ENCODE data around the gene RAD51C.

RAD51C gene

DNA sequence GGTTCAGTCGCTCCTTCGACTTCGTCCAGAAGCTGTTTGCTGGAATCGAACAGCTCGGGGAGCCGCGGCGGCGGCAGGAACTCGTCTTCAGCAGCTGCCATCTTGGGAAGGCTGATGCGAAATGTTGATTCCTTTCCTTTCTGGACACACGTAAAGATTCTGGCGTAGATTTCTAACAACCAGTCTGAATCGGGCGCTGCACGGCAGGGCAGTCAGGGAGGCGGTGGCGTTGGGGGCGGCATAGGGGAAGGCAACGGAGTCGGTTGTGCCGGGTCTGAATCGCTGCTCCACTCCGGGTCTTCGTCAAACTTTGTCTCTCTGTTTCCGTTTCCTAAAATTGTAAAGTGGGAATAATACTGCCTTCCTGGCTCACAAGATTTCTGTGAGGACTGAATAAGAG lies 30.9 kb upstream of the RAD51C start:
- TF ChIP-seq CTCF (IDR thresholded peaks at IDR 0.05; ENCODE audit: extremely low read depth, insufficient read depth, missing control alignments): no peak
- in situ Hi-C loops (cut with MboI; ENCODE audit: low pct_unique_long_range_greater_than_20kb, low sequenced_read_pairs, unreplicated experiment): no loop called here
- no peak for DNase-seq (ENCODE audit: low spot score)

DNA sequence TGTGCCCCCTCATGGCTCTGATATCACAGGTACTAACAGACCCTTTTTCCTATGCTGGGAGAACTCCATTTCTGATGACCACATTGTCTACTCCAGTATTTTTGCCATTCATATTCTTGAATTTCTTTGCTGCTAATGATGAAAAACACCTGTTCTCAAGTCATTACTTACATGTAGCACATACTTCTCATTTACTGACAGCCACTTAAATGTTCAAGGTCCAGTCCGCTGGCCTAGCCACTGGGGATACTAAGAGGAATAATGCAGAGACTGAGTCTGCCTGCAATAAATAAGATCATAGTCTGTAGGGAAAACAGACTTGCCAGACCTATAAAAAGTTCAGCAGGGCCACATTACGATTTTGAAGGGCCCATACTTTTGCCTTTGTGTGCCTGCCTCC lies 28.1 kb upstream of the RAD51C start:
- no peak for DNase-seq (ENCODE audit: low spot score)
- in situ Hi-C loops (cut with MboI; ENCODE audit: low pct_unique_long_range_greater_than_20kb, low sequenced_read_pairs, unreplicated experiment): no loop called here
- no peak for TF ChIP-seq CTCF (IDR thresholded peaks at IDR 0.05; ENCODE audit: extremely low read depth, insufficient read depth, missing control alignments)

- in situ Hi-C loops (cut with MboI; ENCODE audit: low pct_unique_long_range_greater_than_20kb, low sequenced_read_pairs, unreplicated experiment): no loop called here
- DNase-seq (ENCODE audit: low spot score): no peak
- TF ChIP-seq CTCF (IDR thresholded peaks at IDR 0.05; ENCODE audit: extremely low read depth, insufficient read depth, missing control alignments): no peak
Measured at GRCh38 chr17:58665946-58666857, 26.2 kb upstream of the RAD51C start.

GRCh38 chr17:58666858-58667267 lies 25.5 kb upstream of the RAD51C start:
- in situ Hi-C loops (cut with MboI; ENCODE audit: low pct_unique_long_range_greater_than_20kb, low sequenced_read_pairs, unreplicated experiment): no loop called here
- TF ChIP-seq CTCF (IDR thresholded peaks at IDR 0.05; ENCODE audit: extremely low read depth, insufficient read depth, missing control alignments): no peak
- DNase-seq (ENCODE audit: low spot score): no peak

DNA sequence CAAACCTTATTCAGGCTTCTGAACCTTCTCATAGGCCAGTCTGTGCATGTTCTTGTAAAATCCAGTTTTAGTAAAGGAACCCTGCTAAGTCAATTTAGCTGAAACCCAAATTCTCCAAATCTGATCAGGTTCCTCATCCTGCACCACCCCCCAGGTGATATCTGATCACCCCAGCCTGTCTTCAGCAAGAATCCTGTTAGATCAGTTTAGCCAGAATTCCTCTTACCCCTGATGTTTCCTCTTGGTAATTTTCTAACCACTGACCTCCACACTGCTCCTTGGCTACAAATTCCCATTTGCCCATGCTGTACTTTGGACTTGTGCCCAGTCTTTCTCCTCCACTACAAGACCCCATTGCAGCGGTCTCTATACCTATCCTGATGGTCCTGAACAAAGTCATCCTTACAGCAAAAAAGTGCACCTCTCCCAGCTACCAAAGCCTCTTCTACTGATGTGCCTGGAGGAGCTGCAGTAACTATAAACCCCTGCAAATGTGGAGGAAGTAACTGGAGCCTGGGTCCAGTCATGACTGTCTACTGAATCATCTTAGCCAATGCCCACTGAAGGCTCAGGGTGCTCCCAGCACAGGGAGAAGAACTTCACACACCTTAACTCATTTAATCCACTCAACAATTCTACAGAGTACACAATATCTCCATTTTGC lies 24.3 kb upstream of the RAD51C start:
- TF ChIP-seq CTCF (IDR thresholded peaks at IDR 0.05; ENCODE audit: extremely low read depth, insufficient read depth, missing control alignments): no peak
- in situ Hi-C loops (cut with MboI; ENCODE audit: low pct_unique_long_range_greater_than_20kb, low sequenced_read_pairs, unreplicated experiment): no loop called here
- DNase-seq (ENCODE audit: low spot score): no peak

DNA sequence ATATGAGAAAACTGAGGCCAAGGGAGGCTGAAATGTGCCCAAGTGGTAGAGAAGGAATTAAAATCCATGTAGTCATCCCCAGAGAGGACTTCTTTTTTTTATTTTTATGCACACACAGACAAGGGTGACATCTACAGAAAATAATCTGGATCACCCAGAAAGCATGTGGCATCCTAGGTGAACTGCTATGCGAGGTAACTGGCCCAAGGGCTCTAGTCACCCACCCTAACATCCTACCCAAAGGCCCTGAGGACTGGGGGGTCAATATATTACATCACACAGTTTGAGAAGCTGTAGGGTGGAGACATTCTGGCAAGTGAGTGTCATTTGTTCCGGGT lies 23.8 kb upstream of the RAD51C start:
- in situ Hi-C loops (cut with MboI; ENCODE audit: low pct_unique_long_range_greater_than_20kb, low sequenced_read_pairs, unreplicated experiment): no loop called here
- TF ChIP-seq CTCF (IDR thresholded peaks at IDR 0.05; ENCODE audit: extremely low read depth, insufficient read depth, missing control alignments): no peak
- DNase-seq (ENCODE audit: low spot score): no peak

All from GM13977 (cell line).